HEK293 (cell line): ENCODE measurements around the gene PIK3C2B.

ENCODE experiments used
- CTCF ChIA-PET: fragments of 350-600 bp; formaldehyde crosslinking; extraction: SDS; loops from one replicate; lab custom pipeline; 2021; ENCODE audit warnings: antibody characterized with exemption; lab: Yijun Ruan, JAX
- POLR2A ChIA-PET: fragments of 300-600 bp; formaldehyde crosslinking; extraction: SDS; loops from one replicate; lab custom pipeline; 2020; ENCODE audit warnings: antibody characterized with exemption, inconsistent platforms; lab: Yijun Ruan, JAX
- H3K27ac ChIP-seq: fragments of 200-500 bp; sonication (Bioruptor generic); 2 replicates; pipeline ENCODE4 v1.5.1; 2014; ENCODE audit warnings: low read depth, low read length, control low read depth, inconsistent platforms; ENCODE audit errors: extremely low read depth
- H3K36me3 ChIP-seq, 2 experiments: fragments of 200-500 bp in 1 of 2; sonication (Bioruptor generic) in 1 of 2; 1 replicate in 1 of 2; 2 replicates in 1 of 2; pipeline ENCODE4 v1.5.1; 2014 to 2017; ENCODE audit warnings: inconsistent platforms in 2 of 2, low read length in 2 of 2; ENCODE audit not compliant: control insufficient read depth in 2 of 2, insufficient read depth in 1 of 2
- H3K4me1 ChIP-seq: fragments of 200-500 bp; sonication (Bioruptor generic); 2 replicates; pipeline ENCODE4 v1.5.1; 2014; ENCODE audit warnings: mild to moderate bottlenecking, low read length, inconsistent platforms; ENCODE audit not compliant: control insufficient read depth, insufficient read depth
- H3K4me3 ChIP-seq: 2 replicates; pipeline ENCODE4 v1.5.1; 2011; ENCODE audit warnings: low read depth, mild to moderate bottlenecking, control low read depth, low read length, moderate library complexity
- H3K9me3 ChIP-seq: fragments of 200-500 bp; sonication (Bioruptor generic); 2 replicates; pipeline ENCODE4 v1.5.1; 2014; ENCODE audit warnings: low read depth, low read length, inconsistent platforms; ENCODE audit not compliant: control insufficient read depth, insufficient read depth
- ATF2 ChIP-seq: fragments of 450-650 bp; formaldehyde crosslinking; IDR thresholded peaks from 2 replicates; pipeline ENCODE4 v1.5.1; 2016; ENCODE audit warnings: missing biosample characterization, missing genetic modification characterization, low read depth
- CTCF ChIP-seq: fragments of 450-650 bp; formaldehyde crosslinking; IDR thresholded peaks from 2 replicates; pipeline ENCODE4 v1.5.1; 2016; ENCODE audit warnings: missing biosample characterization, missing genetic modification characterization
- GFI1B ChIP-seq: fragments of 450-650 bp; formaldehyde crosslinking; IDR thresholded peaks from 2 replicates; pipeline ENCODE4 v1.5.1; 2016; ENCODE audit warnings: missing biosample characterization, missing genetic modification characterization
- GLIS1 ChIP-seq: fragments of 450-650 bp; formaldehyde crosslinking; IDR thresholded peaks from 2 replicates; pipeline ENCODE4 v1.5.1; 2016; ENCODE audit warnings: missing biosample characterization, missing genetic modification characterization
- HOXA7 ChIP-seq: sonication (generic); formaldehyde crosslinking; IDR thresholded peaks from 2 replicates; pipeline ENCODE4 v1.8.1; 2022; ENCODE audit warnings: missing genetic modification reagents, borderline replicate concordance
- SCRT2 ChIP-seq: fragments of 450-650 bp; formaldehyde crosslinking; IDR thresholded peaks from 2 replicates; pipeline ENCODE4 v1.5.1; 2016; ENCODE audit warnings: missing biosample characterization, missing genetic modification characterization
- SP3 ChIP-seq: fragments of 450-650 bp; formaldehyde crosslinking; IDR thresholded peaks from 2 replicates; pipeline ENCODE4 v1.5.1; 2016; ENCODE audit warnings: missing biosample characterization, missing genetic modification characterization
- TCF7L2 ChIP-seq: IDR thresholded peaks from 2 replicates; pipeline ENCODE4 v1.6.1; 2011; ENCODE audit warnings: low read depth, mild to moderate bottlenecking, inconsistent platforms, low read length, moderate library complexity, borderline replicate concordance
- TRIM28 ChIP-seq: IDR thresholded peaks from 2 replicates; pipeline ENCODE4 v1.6.1; 2011; ENCODE audit warnings: low read length, control low read depth, borderline replicate concordance
- ZBTB11 ChIP-seq: fragments of 450-650 bp; formaldehyde crosslinking; conservative IDR thresholded peaks from 2 replicates; pipeline ENCODE4 v1.5.1; 2016; ENCODE audit warnings: low read depth, missing biosample characterization, missing genetic modification characterization
- ZBTB20 ChIP-seq: fragments of 450-650 bp; formaldehyde crosslinking; IDR thresholded peaks from 2 replicates; pipeline ENCODE4 v1.5.1; 2016; ENCODE audit warnings: missing biosample characterization, missing genetic modification characterization
- ZIC2 ChIP-seq: fragments of 450-650 bp; formaldehyde crosslinking; IDR thresholded peaks from 2 replicates; pipeline ENCODE4 v1.5.1; 2016; ENCODE audit warnings: missing biosample characterization, missing genetic modification characterization
- ZNF138 ChIP-seq: fragments of 450-650 bp; formaldehyde crosslinking; IDR thresholded peaks from 2 replicates; pipeline ENCODE4 v1.5.1; 2016; ENCODE audit warnings: missing biosample characterization, missing genetic modification characterization, borderline replicate concordance
- ZNF175 ChIP-seq: fragments of 450-650 bp; formaldehyde crosslinking; IDR thresholded peaks from 2 replicates; pipeline ENCODE4 v1.5.1; 2016; ENCODE audit warnings: missing biosample characterization, missing genetic modification characterization
- ZNF239 ChIP-seq: fragments of 450-650 bp; formaldehyde crosslinking; IDR thresholded peaks from 2 replicates; pipeline ENCODE4 v1.5.1; 2016; ENCODE audit warnings: missing biosample characterization, missing genetic modification characterization
- ZNF394 ChIP-seq: fragments of 450-650 bp; formaldehyde crosslinking; IDR thresholded peaks from 2 replicates; pipeline ENCODE4 v1.5.1; 2016; ENCODE audit warnings: missing biosample characterization, missing genetic modification characterization, mild to moderate bottlenecking, moderate library complexity, borderline replicate concordance
- ZNF549 ChIP-seq: fragments of 450-650 bp; IDR thresholded peaks from 2 replicates; pipeline ENCODE4 v1.5.1; 2018; ENCODE audit warnings: missing biosample characterization, missing genetic modification characterization, mild to moderate bottlenecking, inconsistent platforms, moderate library complexity
- ZNF561 ChIP-seq: fragments of 450-650 bp; IDR thresholded peaks from 2 replicates; pipeline ENCODE4 v1.5.1; 2018; ENCODE audit warnings: missing biosample characterization, missing genetic modification characterization, borderline replicate concordance
- ZNF658 ChIP-seq: fragments of 450-650 bp; formaldehyde crosslinking; IDR thresholded peaks from 2 replicates; pipeline ENCODE4; 2016; ENCODE audit warnings: missing biosample characterization, missing genetic modification characterization
- ZNF707 ChIP-seq: fragments of 450-650 bp; formaldehyde crosslinking; IDR thresholded peaks from 2 replicates; pipeline ENCODE4 v1.5.1; 2016; ENCODE audit warnings: missing biosample characterization, missing genetic modification characterization
- ZSCAN23 ChIP-seq: fragments of 450-650 bp; formaldehyde crosslinking; IDR thresholded peaks from 2 replicates; pipeline ENCODE4 v1.5.1; 2016; ENCODE audit warnings: missing biosample characterization, missing genetic modification characterization

The PIK3C2B gene

GRCh38 chr1:204447736-204448135 lies 46.9 kb downstream of the PIK3C2B start:
- peaks cover 5 to 26% of the 10 kb centered on the region in 2 experiments; a peak in 2 of 3 replicates for H3K36me3 ChIP-seq
- H3K4me3 ChIP-seq: no peak overlapping the region
- POLR2A ChIA-PET: interaction anchor here (1.0 to 2.8 kb wide), 2 partner anchors 47 to 50 kb away, joined by 3 to 20 read pairs; partner anchors contain the start of gene PIK3C2B
- TF ChIP-seq TCF7L2 (no peak), ZSCAN23 (tag by site-specific recombination) (no peak), HOXA7 (CRISPR knock-in tag) (no peak), ZBTB20 (tag by site-specific recombination) (no peak), TRIM28 (no peak), SCRT2 (tag by site-specific recombination) (no peak)
- H3K9me3 ChIP-seq: no peaks in the 10 kb centered on the region
- CTCF ChIA-PET: interaction anchor here (0.6 to 10.8 kb wide), 8 partner anchors 8 to 359 kb away, joined by 4 to 314 read pairs (median 10); partner anchors contain the start of gene PIK3C2B
- no peak overlapping the region for H3K27ac ChIP-seq
- peaks cover 3% of the 10 kb centered on the region; the same call in 1 of the 2 replicates for H3K4me1 ChIP-seq

GRCh38 chr1:204447190-204447589 lies 47.4 kb downstream of the PIK3C2B start:
- Histone ChIP-seq H3K4me1 (peaks cover 3% of the 10 kb centered on the region; the same call in 1 of the 2 replicates), H3K36me3 (peaks cover 5 to 32% of the 10 kb centered on the region in 2 experiments; a peak in 2 of 3 replicates), H3K27ac (no peak overlapping the region), H3K9me3 (no peaks in the 10 kb centered on the region), H3K4me3 (no peak overlapping the region)
- TF ChIP-seq ATF2 (tag by site-specific recombination) (no peak), CTCF (tag by site-specific recombination) (no peak), ZIC2 (tag by site-specific recombination) (no peak), ZNF707 (tag by site-specific recombination) (no peak), GLIS1 (no peak), ZNF394 (tag by site-specific recombination) (no peak), ZNF175 (tag by site-specific recombination) (no peak), ZNF239 (tag by site-specific recombination) (no peak), SP3 (tag by site-specific recombination) (no peak), ZNF658 (tag by site-specific recombination) (no peak), ZBTB11 (no peak), GFI1B (tag by site-specific recombination) (no peak), ZNF561 (tag by site-specific recombination) (no peak), ZNF138 (tag by site-specific recombination) (no peak), ZNF549 (tag by site-specific recombination) (no peak)
- ChIA-PET POLR2A (interaction anchor here (1.0 to 2.8 kb wide), 3 partner anchors 47 to 58 kb away, joined by 3 to 20 read pairs (median 5); partner anchors contain the start of gene PIK3C2B), CTCF (interaction anchor here (0.6 to 10.8 kb wide), 19 partner anchors 7 to 360 kb away, joined by 3 to 314 read pairs (median 6); partner anchors contain the start of gene PIK3C2B)
